MM.1S (cell line): ENCODE data around the gene FGFRL1.

Source experiments
- DNase-seq: peaks from one replicate; pipeline ENCODE4 v3.0.0-alpha.2; 2015
- H2AFZ ChIP-seq: fragments of 300-600 bp; sonication (generic); 2 replicates; pipeline ENCODE4 v1.6.0; 2016; ENCODE audit warnings: antibody characterized with exemption, low read length
- H3F3A ChIP-seq: fragments of 300-600 bp; sonication (generic); 2 replicates; pipeline ENCODE4 v1.6.1; 2016; ENCODE audit warnings: mild to moderate bottlenecking, antibody characterized with exemption, low read length, moderate library complexity, mixed read lengths; ENCODE audit not compliant: insufficient read depth
- H3K27ac ChIP-seq: fragments of 300-600 bp; sonication (generic); 2 replicates; pipeline ENCODE4 v1.5.1; 2016; ENCODE audit warnings: mild to moderate bottlenecking, low read length
- H3K27me3 ChIP-seq: fragments of 300-600 bp; sonication (generic); replicated peaks from 2 replicates; pipeline ENCODE4 v1.6.0; 2016; ENCODE audit warnings: low read length; ENCODE audit not compliant: insufficient read depth
- H3K36me3 ChIP-seq: fragments of 300-600 bp; sonication (generic); replicated peaks from 2 replicates; pipeline ENCODE4 v1.6.1; 2016; ENCODE audit warnings: mild to moderate bottlenecking, low read length, mixed read lengths; ENCODE audit not compliant: insufficient read depth
- H3K4me1 ChIP-seq: fragments of 300-600 bp; sonication (generic); 2 replicates; pipeline ENCODE4 v1.6.1; 2016; ENCODE audit warnings: low read length, mixed read lengths
- H3K4me2 ChIP-seq: fragments of 300-600 bp; sonication (generic); 2 replicates; pipeline ENCODE4 v1.6.0; 2016; ENCODE audit warnings: low read depth, low read length
- H3K4me3 ChIP-seq: fragments of 300-600 bp; sonication (generic); 2 replicates; pipeline ENCODE4 v1.5.1; 2016; ENCODE audit warnings: low read length, mixed read lengths
- H3K79me2 ChIP-seq: fragments of 300-600 bp; sonication (generic); 2 replicates; pipeline ENCODE4 v1.6.1; 2016; ENCODE audit warnings: mixed run types, low read length, mixed read lengths
- H3K9ac ChIP-seq: fragments of 300-600 bp; sonication (generic); 2 replicates; pipeline ENCODE4 v1.6.1; 2016; ENCODE audit warnings: low read length, mixed read lengths
- H3K9me2 ChIP-seq: fragments of 300-600 bp; sonication (generic); replicated peaks from 2 replicates; pipeline ENCODE4 v1.6.1; 2016; ENCODE audit warnings: mild to moderate bottlenecking, low read length, mixed read lengths; ENCODE audit not compliant: insufficient read depth
- H3K9me3 ChIP-seq: fragments of 300-600 bp; sonication (generic); replicated peaks from 2 replicates; pipeline ENCODE4 v1.6.1; 2016; ENCODE audit warnings: mild to moderate bottlenecking, low read length, mixed read lengths; ENCODE audit not compliant: insufficient read depth
- H4K20me1 ChIP-seq: fragments of 300-600 bp; sonication (generic); 2 replicates; pipeline ENCODE4 v1.6.1; 2016; ENCODE audit warnings: mild to moderate bottlenecking, low read length, moderate library complexity, mixed read lengths; ENCODE audit not compliant: insufficient read depth
- CTCF ChIP-seq: fragments of 300-600 bp; sonication (generic); IDR thresholded peaks from 2 replicates; pipeline ENCODE4 v1.5.1; 2016; ENCODE audit warnings: antibody characterized with exemption, low read length, mixed read lengths
- EZH2 ChIP-seq: fragments of 300-600 bp; sonication (generic); optimal IDR thresholded peaks from 2 replicates; pipeline ENCODE3; 2017; ENCODE audit warnings: low read depth, mild to moderate bottlenecking, antibody characterized with exemption, low read length, mixed read lengths
- EZH2phosphoT487 ChIP-seq: fragments of 300-600 bp; sonication (generic); IDR thresholded peaks from 2 replicates; pipeline ENCODE4 v1.6.1; 2018; ENCODE audit warnings: antibody characterized with exemption, low read length

Gene FGFRL1

GRCh38 chr4:1027915-1028238 lies 16.5 kb downstream of the FGFRL1 start:
- Histone ChIP-seq H3K36me3 (no peaks in the 10 kb centered on the region), H3K27ac (no peak overlapping the region), H3K4me2 (no peak overlapping the region), H3K79me2 (no peaks in the 10 kb centered on the region), H3K27me3 (no peaks in the 10 kb centered on the region), H3K9me3 (no peaks in the 10 kb centered on the region), H2AFZ (no peak overlapping the region), H3K9me2 (no peaks in the 10 kb centered on the region), H3K4me3 (no peak overlapping the region), H4K20me1 (no peaks in the 10 kb centered on the region), H3K9ac (no peak overlapping the region), H3K4me1 (no peaks in the 10 kb centered on the region), H3F3A (no peaks in the 10 kb centered on the region)
- TF ChIP-seq CTCF, result no peak
- no peak for TF ChIP-seq EZH2
- no peak for TF ChIP-seq EZH2phosphoT487
- DNase-seq, result no peak

GRCh38 chr4:1028574-1029220 lies 17.3 kb downstream of the FGFRL1 start:
- no peaks in the 10 kb centered on the region for H3K4me1 ChIP-seq
- no peak overlapping the region for H3K27ac ChIP-seq
- H3K9ac ChIP-seq, result no peak overlapping the region
- no peak overlapping the region for H2AFZ ChIP-seq
- no peaks in the 10 kb centered on the region for H4K20me1 ChIP-seq
- H3F3A ChIP-seq, result no peaks in the 10 kb centered on the region
- TF ChIP-seq CTCF (no peak), EZH2 (no peak), EZH2phosphoT487 (no peak)
- no peak overlapping the region for H3K4me3 ChIP-seq
- H3K36me3 ChIP-seq, result no peaks in the 10 kb centered on the region
- no peak for DNase-seq
- H3K27me3 ChIP-seq, result no peaks in the 10 kb centered on the region
- H3K9me2 ChIP-seq, result no peaks in the 10 kb centered on the region
- H3K4me2 ChIP-seq, result no peak overlapping the region
- H3K9me3 ChIP-seq, result no peaks in the 10 kb centered on the region
- H3K79me2 ChIP-seq, result no peaks in the 10 kb centered on the region

GRCh38 chr4:1029529-1029928 lies 18.1 kb downstream of the FGFRL1 start:
- no peaks in the 10 kb centered on the region for H3F3A ChIP-seq
- TF ChIP-seq EZH2phosphoT487, result no peak
- no peak for TF ChIP-seq EZH2
- no peak for TF ChIP-seq CTCF
- no peaks in the 10 kb centered on the region for H3K9me3 ChIP-seq
- no peaks in the 10 kb centered on the region for H3K27me3 ChIP-seq
- H3K79me2 ChIP-seq, result no peaks in the 10 kb centered on the region
- H3K36me3 ChIP-seq, result no peaks in the 10 kb centered on the region
- H2AFZ ChIP-seq, result no peak overlapping the region
- H3K4me2 ChIP-seq, result no peak overlapping the region
- no peaks in the 10 kb centered on the region for H3K9me2 ChIP-seq
- H3K4me3 ChIP-seq, result no peak overlapping the region
- no peaks in the 10 kb centered on the region for H4K20me1 ChIP-seq
- no peak overlapping the region for H3K9ac ChIP-seq
- no peak for DNase-seq
- no peaks in the 10 kb centered on the region for H3K4me1 ChIP-seq
- H3K27ac ChIP-seq, result no peak overlapping the region
